Body of pancreas (tissue), 4 donors: ENCODE data around the gene UPK3B. TPM values are rescaled to one million over a fixed set of nuclear protein-coding genes. Genes with fewer than 3 reads are reported as not detected.
"Not testable (repeated sequence)": the region's sequence is repeated elsewhere in the genome, so short reads cannot be mapped to it uniquely, and the experiment has no call there.

ENCODE experiments used
- ATAC-seq: fragments of 150-250 bp; one replicate; pipeline ENCODE4 v1.9.1; 2016
- DNase-seq, 4 donors: peaks; one replicate each; pipeline ENCODE4 v3.0.0-alpha.2; 2019
- H3K27ac ChIP-seq, 4 donors: fragments of 200-600 bp; sonication (generic); 1 replicate in 3 of 4; 2 replicates in 1 of 4; pipeline versions ENCODE4 v1.5.1 to v1.6.1; 2016 to 2019; ENCODE audit warnings: mild to moderate bottlenecking in 1 of 4, mixed read lengths in 1 of 4, moderate library complexity in 1 of 4
- H3K27me3 ChIP-seq, 2 donors: fragments of 200-600 bp; sonication (generic); one replicate each; pipeline ENCODE4 v1.6.0; 2016; ENCODE audit warnings: mild to moderate bottlenecking in 1 of 2
- H3K36me3 ChIP-seq, 2 donors: fragments of 200-600 bp; sonication (generic); replicated peaks in 1 of 2; 2 replicates each; pipeline ENCODE4 v1.5.1; 2016; ENCODE audit warnings: low read depth in 2 of 2; ENCODE audit not compliant: insufficient read depth in 1 of 2
- H3K4me1 ChIP-seq: fragments of 200-600 bp; sonication (generic); one replicate; pipeline ENCODE4 v1.6.0; 2016
- H3K4me3 ChIP-seq, 2 donors: fragments of 200-600 bp; sonication (generic); 1 replicate in 1 of 2; 2 replicates in 1 of 2; pipeline ENCODE4 v1.5.1; 2016 to 2019
- H3K9me3 ChIP-seq, 3 donors: fragments of 200-600 bp; sonication (generic); 1 replicate in 2 of 3; 2 replicates in 1 of 3; pipeline ENCODE4 v1.5.1; 2016
- WGBS, 2 donors: methylation state at CpG; one replicate each; pipeline ENCODE4 v1.1.5; 2017; 5-methylcytosine and 5-hydroxymethylcytosine counted together
- intact Hi-C: fragments of 100-400 bp; cut with DNase I; formaldehyde crosslinking; loops from one replicate; pipeline ENCODE4 v1.15.1; 2023
- total RNA-seq, 2 donors: library from RNA; depleted of rRNA; stranded (reverse); fragments of >200 nt; gene quantifications; one replicate each; pipeline ENCODE4 v1.1.0, GENCODE V29; 2016

UPK3B gene
- total RNA-seq, 2 donors from 2014 or later: 2.3 to 7.3 TPM

DNA sequence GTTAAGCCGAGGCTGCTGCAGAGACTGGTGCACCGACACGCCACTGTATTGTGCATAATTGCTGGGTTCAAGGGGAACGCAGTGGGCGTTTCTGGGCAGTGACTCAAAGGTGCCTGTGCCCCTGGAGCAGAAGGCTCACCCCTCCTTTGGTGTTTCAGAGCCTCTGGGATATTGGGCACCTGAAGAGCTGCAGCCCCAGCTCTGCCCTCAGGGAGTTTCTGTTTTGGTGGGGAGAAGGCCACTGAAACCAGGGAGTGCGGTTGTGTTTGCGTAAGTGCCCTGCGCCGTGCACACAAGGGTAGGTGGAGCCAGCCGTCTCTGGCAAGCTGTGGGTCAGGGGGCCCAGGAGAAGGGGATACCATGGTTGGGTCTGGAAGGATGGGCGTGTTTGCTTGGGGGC lies 34.1 kb upstream of the UPK3B start:
- H3K4me3 ChIP-seq, H3K9me3 ChIP-seq, intact Hi-C loops, H3K27me3 ChIP-seq, H3K27ac ChIP-seq, DNase-seq, H3K36me3 ChIP-seq, ATAC-seq, H3K4me1 ChIP-seq: not testable (repeated sequence)
- 100% methylated on average over 2 of the region's 11 CpGs; no CpG with 5 or more reads in 1 of the 2 donors for WGBS, 2 donors

DNA sequence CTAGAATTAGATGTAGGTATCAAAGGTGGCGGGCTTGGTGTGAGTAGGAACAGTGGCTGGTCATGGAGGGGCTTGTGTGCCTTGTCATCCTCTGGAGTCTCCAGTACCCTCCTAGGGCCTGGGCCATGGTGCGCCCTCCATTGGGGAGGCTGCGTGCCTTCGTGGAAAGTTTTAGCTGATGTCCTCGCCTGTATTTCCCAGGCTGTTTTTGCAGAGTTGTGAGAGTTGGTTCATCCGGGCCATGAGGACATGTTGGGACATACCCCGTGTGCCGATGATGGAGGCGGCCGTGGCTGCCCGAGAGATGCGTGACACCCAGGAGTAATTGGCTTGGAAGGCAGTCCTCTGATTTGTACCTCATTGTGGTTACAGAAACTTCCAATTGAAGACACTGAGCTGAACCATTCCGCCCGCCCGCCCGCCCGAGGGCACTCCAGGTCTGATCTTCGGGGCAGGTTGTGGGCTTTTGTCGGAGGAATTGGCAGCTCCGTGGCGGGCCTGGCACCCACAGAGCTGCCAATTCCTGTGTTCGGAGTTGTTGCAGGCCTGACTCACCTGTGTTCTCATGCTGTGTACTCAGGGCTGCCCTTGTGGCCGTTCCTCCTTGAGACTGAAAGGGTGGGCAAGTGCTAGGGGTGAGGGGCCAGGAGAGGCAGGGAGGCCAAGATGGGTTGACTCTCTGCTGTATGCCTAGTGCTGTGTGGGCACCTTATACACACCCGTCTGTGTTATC lies 33.4 kb upstream of the UPK3B start:
- H3K27me3 ChIP-seq, H3K27ac ChIP-seq, intact Hi-C loops, H3K36me3 ChIP-seq, DNase-seq, H3K4me3 ChIP-seq, H3K9me3 ChIP-seq, H3K4me1 ChIP-seq, ATAC-seq: not testable (repeated sequence)
- 88 to 90% methylated on average over 3 to 15 of the region's 24 CpGs for WGBS, 2 donors

DNA sequence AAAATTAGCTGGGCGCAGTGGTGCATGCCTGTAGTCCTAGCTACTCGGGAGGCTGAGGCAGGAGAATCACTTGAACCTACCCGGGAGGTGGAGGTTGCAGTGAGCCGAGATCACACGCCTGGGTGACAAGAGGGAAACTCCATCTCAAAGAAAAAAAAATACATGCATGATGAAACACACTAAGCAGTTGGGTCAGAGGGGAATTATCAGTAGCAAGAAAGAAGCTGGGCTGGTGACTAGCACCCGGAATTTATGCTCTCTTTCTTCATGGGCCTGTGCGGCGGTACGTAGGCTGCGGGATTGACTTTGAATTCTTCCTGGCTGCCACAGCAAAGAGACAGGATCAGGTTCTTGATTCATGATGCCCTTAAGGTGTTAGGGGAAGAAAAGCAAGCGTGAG lies 30.7 kb upstream of the UPK3B start:
- H3K27ac ChIP-seq, H3K36me3 ChIP-seq, H3K4me3 ChIP-seq, DNase-seq, H3K27me3 ChIP-seq, H3K9me3 ChIP-seq, H3K4me1 ChIP-seq, ATAC-seq, intact Hi-C loops: not testable (repeated sequence)
- WGBS, 2 donors: 83 to 92% methylated on average over 6 to 11 of the region's 11 CpGs

DNA sequence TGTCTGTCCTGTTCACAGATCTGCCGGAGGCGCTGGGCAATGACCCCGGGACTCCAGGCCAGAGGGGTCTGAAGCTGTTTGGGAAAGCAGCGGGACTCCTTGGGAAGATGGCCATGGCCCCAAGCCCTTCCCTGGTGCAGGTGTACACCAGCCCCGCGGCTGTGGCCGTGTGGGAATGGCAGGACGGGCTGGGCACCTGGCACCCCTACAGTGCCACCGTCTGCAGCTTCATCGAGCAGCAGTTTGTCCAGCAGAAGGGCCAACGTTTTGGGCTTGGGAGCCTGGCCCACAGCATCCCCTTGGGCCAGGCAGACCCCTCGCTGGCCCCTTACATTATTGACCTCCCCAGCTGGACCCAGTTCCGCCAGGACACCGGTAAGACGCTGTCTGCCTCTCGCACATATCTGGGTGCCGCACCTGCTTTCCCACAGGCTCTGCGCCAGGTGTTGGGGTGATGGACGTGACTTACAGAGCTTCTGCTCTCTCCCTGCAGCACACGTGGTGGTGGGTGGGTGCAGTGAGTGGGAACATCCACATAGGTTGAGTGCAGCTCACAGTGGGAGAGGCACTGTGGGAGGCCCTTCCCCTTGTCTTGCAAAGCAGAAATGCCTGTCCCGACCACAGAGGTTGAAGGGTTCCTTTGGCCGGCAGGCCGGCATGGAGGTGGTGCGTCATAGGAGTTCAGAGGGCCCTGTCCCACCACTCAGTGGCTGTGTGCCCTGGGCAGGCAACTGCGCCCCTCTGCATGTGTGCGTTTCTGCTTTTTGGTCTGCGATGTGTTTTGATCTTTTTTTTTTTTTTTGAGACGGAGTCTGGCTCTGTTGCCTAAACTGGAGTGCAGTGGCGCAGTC lies 29.7 kb upstream of the UPK3B start:
- H3K9me3 ChIP-seq, H3K4me3 ChIP-seq, DNase-seq, H3K36me3 ChIP-seq, ATAC-seq, H3K27me3 ChIP-seq, H3K27ac ChIP-seq, intact Hi-C loops, H3K4me1 ChIP-seq: not testable (repeated sequence)
- 86 to 100% methylated on average over 5 to 25 of the region's 29 CpGs for WGBS, 2 donors

DNA sequence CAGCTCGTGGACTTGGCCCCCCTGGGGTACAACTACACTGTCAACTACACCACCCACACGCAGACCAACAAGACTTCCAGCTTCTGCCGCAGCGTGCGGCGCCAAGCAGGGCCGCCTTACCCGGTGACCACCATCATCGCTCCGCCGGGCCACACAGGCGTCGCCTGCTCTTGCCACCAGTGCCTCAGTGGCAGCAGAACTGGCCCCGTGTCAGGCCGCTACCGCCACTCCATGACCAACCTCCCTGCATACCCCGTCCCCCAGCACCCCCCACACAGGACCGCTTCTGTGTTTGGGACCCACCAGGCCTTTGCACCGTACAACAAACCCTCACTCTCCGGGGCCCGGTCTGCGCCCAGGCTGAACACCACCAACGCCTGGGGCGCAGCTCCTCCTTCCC lies 27.7 kb upstream of the UPK3B start:
- H3K9me3 ChIP-seq, H3K27ac ChIP-seq, ATAC-seq, intact Hi-C loops, DNase-seq, H3K36me3 ChIP-seq, H3K27me3 ChIP-seq, H3K4me3 ChIP-seq, H3K4me1 ChIP-seq: not testable (repeated sequence)
- 94 to 96% methylated on average over 5 to 19 of the region's 24 CpGs for WGBS, 2 donors

DNA sequence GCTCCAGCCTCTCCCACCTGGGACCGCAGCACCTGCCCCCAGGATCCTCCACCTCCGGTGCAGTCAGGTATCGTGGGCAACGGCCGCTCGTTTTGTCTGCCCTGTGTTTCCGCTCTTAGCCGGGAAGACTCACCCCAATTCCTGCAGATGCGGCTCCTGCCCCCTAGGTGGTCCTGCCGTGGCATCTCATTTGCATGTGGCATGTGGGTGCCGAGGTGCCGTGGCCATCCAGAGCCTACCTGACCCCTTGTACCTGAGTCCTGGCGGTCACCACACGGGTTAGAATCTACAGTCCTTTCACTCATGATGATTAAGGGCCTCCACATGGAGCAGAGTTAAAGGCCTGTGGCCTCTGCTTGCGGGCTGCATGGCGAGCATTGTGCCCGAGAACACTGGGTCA lies 27.3 kb upstream of the UPK3B start:
- DNase-seq, H3K4me3 ChIP-seq, H3K36me3 ChIP-seq, H3K27ac ChIP-seq, H3K4me1 ChIP-seq, ATAC-seq, H3K9me3 ChIP-seq, H3K27me3 ChIP-seq, intact Hi-C loops: not testable (repeated sequence)
- 88% methylated on average over 15 of the region's 17 CpGs; no CpG with 5 or more reads in 1 of the 2 donors for WGBS, 2 donors

DNA sequence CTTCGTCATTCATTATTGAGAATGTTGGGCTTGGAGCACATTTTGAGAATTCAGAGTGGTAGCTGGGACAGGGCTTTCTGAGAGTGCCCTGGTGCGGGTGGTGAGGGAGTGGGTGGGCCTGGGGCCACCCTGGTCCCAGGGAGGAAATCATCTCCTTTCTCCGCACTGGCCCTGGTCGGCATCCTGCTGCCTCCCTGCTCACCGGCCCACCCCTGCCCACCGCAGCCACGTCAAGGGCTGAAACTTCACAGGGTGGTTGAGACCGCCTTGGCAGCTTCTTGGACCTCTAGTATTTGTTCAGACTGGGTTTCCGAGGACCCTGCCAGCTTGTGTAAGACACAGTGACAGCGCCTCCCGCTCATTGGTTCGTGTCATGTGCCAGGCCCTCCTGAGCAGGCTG lies 25.9 kb upstream of the UPK3B start:
- H3K4me1 ChIP-seq, H3K9me3 ChIP-seq, ATAC-seq, DNase-seq, H3K27me3 ChIP-seq, intact Hi-C loops, H3K36me3 ChIP-seq, H3K27ac ChIP-seq, H3K4me3 ChIP-seq: not testable (repeated sequence)
- WGBS, 2 donors: no CpG with 5 or more reads among the region's 12 CpGs

DNA sequence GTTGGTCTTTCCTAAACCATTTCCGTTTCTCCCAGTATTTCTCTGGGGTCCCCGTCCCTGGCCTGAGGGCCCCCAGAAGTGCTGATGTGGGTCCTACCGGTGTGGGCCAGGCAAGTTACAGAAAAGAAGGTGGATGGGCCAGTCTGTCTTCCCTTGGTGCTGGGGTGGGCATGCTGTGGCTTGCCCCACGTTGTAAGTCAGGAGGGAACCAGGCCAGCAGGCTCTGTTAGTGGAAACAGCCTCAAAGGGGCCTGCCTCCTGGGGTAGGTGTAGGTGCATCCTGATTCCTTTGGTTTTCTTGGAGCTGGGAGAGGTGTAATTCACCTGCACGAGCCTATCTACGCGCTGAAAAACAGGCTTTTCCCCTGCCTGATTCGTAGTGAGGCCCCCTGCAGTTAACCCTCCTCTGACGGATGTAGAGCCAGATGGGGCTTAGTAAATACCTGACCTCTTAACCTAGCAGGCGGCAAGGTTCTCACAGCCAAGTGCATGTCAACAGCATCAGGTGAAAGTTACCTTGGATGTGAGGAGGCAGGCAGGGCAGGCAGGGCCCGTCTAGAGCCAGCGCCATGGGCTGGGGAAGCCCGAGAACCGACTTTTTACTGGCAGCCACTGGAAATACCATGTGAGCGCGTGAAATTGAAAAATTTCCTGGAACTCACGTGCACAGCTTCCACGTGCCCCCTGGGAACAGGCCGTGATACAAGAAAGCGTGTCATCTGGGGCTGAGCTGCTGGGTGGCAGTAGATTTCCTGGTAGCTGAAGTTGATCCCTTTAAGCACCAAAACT lies 24.3 kb upstream of the UPK3B start:
- H3K4me1 ChIP-seq, H3K27me3 ChIP-seq, H3K9me3 ChIP-seq, H3K27ac ChIP-seq, H3K4me3 ChIP-seq, H3K36me3 ChIP-seq, DNase-seq, intact Hi-C loops: not testable (repeated sequence)
- 72% methylated on average over 2 of the region's 20 CpGs; no CpG with 5 or more reads in 1 of the 2 donors for WGBS, 2 donors
- peak; percentile 33 for ATAC-seq

DNA sequence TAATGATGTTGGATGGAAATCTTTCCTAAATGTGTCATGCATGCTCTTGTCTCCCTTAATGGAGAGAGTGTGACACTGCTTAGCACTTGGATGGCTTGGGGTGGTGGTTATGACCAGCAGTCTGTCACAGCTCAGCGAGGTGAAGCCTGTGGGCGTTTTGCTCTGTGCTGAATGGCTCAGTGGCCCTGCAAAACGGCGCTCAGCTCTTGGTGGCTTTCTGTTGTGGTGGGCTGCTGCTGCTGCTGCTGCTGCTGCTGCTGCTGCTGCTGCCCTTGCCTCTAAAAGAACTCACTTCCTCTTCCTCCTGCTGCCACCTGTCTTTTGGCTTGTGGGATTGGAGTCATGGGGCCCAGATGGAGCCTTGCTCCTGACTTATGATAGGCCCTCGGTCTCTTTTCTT lies 23.7 kb upstream of the UPK3B start:
- ATAC-seq, H3K4me1 ChIP-seq, H3K4me3 ChIP-seq, H3K27me3 ChIP-seq, H3K36me3 ChIP-seq, H3K9me3 ChIP-seq, H3K27ac ChIP-seq, DNase-seq, intact Hi-C loops: not testable (repeated sequence)
- WGBS, 2 donors: no CpG with 5 or more reads among the region's 5 CpGs

DNA sequence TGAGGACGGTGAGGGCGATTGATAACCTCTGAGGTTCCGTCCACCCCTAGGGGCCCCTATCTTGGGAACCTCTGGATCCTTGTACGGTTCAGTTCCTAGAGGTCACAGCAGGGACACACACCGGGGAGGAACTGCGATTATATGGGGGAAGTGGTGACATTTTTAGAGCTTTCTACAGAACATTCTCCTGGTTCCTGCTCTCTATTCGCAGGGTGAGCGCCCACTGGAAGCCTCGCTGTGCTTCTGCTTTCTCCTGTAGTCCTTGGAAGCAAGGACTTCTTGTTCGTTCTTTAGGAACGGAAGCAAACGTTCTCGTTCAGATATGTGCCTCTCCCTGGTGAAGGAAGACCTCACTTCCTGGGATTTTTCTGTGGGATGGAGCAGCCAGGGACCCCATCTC lies 22.4 kb upstream of the UPK3B start:
- H3K4me3 ChIP-seq, intact Hi-C loops: not testable (repeated sequence)
- WGBS, 2 donors: 70% methylated on average over 9 of the region's 13 CpGs; no CpG with 5 or more reads in 1 of the 2 donors

DNA sequence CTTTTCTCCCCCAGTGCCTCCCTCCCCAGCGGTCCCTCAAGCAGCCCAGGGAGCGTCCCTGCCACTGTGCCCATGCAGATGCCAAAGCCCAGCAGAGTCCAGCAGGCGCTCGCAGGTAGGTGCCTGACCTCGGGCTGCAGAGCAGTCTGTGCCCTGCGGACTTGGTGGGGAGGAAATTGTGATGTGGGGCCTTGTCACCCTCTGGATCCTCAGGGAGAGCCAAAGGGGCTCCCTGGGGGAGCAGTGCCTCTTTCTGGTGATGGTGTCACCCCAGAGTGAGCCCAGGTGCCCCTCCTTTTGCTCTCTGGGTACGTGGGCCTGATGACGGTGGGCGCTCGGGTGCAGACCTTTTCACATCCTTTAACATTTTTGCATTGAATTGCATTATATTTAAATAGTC lies 18.2 kb upstream of the UPK3B start:
- ATAC-seq, intact Hi-C loops, H3K9me3 ChIP-seq, H3K4me3 ChIP-seq, H3K27me3 ChIP-seq, H3K36me3 ChIP-seq, H3K4me1 ChIP-seq, DNase-seq, H3K27ac ChIP-seq: not testable (repeated sequence)
- no CpG with 5 or more reads among the region's 10 CpGs for WGBS, 2 donors

More for the DNA sequence above, 22.4 kb upstream of the UPK3B start:
- not testable (repeated sequence) for H3K27ac ChIP-seq, H3K9me3 ChIP-seq, H3K4me1 ChIP-seq, H3K27me3 ChIP-seq, ATAC-seq, H3K36me3 ChIP-seq, DNase-seq
